Measurements from ENCODE around the gene ADRM1. TPM values are rescaled to one million over a fixed set of nuclear protein-coding genes. Genes with fewer than 3 reads are reported as not detected.

Gene ADRM1
- total RNA-seq, 1 experiment from 2014 or later = 263 TPM

GRCh38 chr20:62301773-62302340 lies 940 bp upstream of the ADRM1 start:
- DNase-seq = peak; percentile 100
- ChIA-PET CTCF (interaction anchor here (0.6 to 1.3 kb wide), 38 partner anchors 10 to 1897 kb away, joined by 3 to 82 read pairs (median 5); partner anchors contain the start of genes LAMA5, OSBPL2 and RPS21), POLR2A (interaction anchor here (0.5 to 1.0 kb wide), 14 partner anchors 17 to 560 kb away, joined by 3 to 14 read pairs (median 6); partner anchors contain the start of genes RPS21 and TCFL5)
- peak overlapping the region; percentile 97 for H3K27ac Mint-ChIP-seq (ENCODE audit: unreplicated experiment)
- peaks cover 94% of the 10 kb centered on the region for H3K36me3 Mint-ChIP-seq (ENCODE audit: insufficient read depth, unreplicated experiment)
- BruUV-seq (replicated peaks) = no TSS peak
- peaks cover 20% of the 10 kb centered on the region for H3K4me1 ChIP-seq
- no peaks in the 10 kb centered on the region for H3K9me3 Mint-ChIP-seq (ENCODE audit: unreplicated experiment)
- H3K4me3 Mint-ChIP-seq (ENCODE audit: unreplicated experiment) = peak overlapping the region; percentile 89
- peaks cover 30% of the 10 kb centered on the region for H3K4me1 Mint-ChIP-seq (ENCODE audit: low read depth, unreplicated experiment)
- H3K9me3 ChIP-seq = no peaks in the 10 kb centered on the region
- no peaks in the 10 kb centered on the region for H3K27me3 Mint-ChIP-seq (ENCODE audit: insufficient read depth, unreplicated experiment)
- H3K36me3 ChIP-seq (ENCODE audit: control insufficient read depth, insufficient read depth, low read length) = peaks cover 19% of the 10 kb centered on the region
- peak overlapping the region; percentile 95 for H3K4me3 ChIP-seq (ENCODE audit: low read depth, low read length)
- peak; percentile 99 to 100 for TF ChIP-seq CTCF (IDR thresholded peaks at IDR 0.05; ENCODE audit: insufficient read depth in 1 of 2, low read depth in 1 of 2, low read length in 1 of 2, severe bottlenecking in 1 of 2, unreplicated experiment in 1 of 2)
- intact Hi-C loops (cut with micrococcal nuclease; ENCODE audit: unreplicated experiment) = loop anchor here (1.0 to 10.0 kb wide), 10 partner anchors 19 to 1341 kb away; partner anchors contain the start of genes MRGBP and OSBPL2
- H3K27me3 ChIP-seq (replicated peaks; ENCODE audit: control insufficient read depth, insufficient read depth, low read length) = no peaks in the 10 kb centered on the region

DNA sequence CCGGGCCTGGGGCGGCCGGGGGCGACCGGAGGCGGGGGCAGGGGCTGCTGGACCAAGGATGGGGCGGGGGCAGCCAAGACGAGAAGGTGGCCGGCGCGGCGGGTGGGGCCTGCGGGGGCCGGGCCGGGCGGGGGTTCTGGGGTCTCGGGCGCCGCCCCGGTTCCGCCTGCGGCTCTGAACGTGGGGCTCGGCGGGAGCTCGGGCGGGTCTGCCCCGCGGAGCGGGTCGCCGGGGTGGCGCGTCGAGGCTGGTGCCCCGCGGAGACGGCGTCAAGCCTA lies 204 bp downstream of the ADRM1 start:
- H3K36me3 ChIP-seq (ENCODE audit: control insufficient read depth, insufficient read depth, low read length) = peaks cover 27% of the 10 kb centered on the region
- POLR2A ChIA-PET = interaction anchor here (0.6 to 1.4 kb wide), 4 partner anchors 63 to 181 kb away, joined by 3 to 5 read pairs (median 4); partner anchors contain the start of gene LSM14B
- intact Hi-C loops (cut with micrococcal nuclease; ENCODE audit: unreplicated experiment) = loop anchor here (2.0 to 10.0 kb wide), 4 partner anchors 18 to 1340 kb away; partner anchors contain the start of gene MRGBP

More for the DNA sequence above, 204 bp downstream of the ADRM1 start:
- Histone ChIP-seq H3K4me3 (ENCODE audit: low read depth, low read length) (peak overlapping the region; percentile 98), H3K27me3 (replicated peaks; ENCODE audit: control insufficient read depth, insufficient read depth, low read length) (no peaks in the 10 kb centered on the region), H3K4me1 (peaks cover 20% of the 10 kb centered on the region), H3K9me3 (no peaks in the 10 kb centered on the region)
- no peak for DNase-seq
- no peaks in the 10 kb centered on the region for H3K27me3 Mint-ChIP-seq (ENCODE audit: insufficient read depth, unreplicated experiment)
- no peaks in the 10 kb centered on the region for H3K9me3 Mint-ChIP-seq (ENCODE audit: unreplicated experiment)
- peaks cover 98% of the 10 kb centered on the region for H3K36me3 Mint-ChIP-seq (ENCODE audit: insufficient read depth, unreplicated experiment)
- CTCF ChIA-PET = interaction anchor here (1.0 to 1.6 kb wide), 5 partner anchors 41 to 102 kb away, joined by 3 to 21 read pairs (median 11); no protein-coding TSS in a partner anchor
- peak overlapping the region; percentile 89 for H3K4me3 Mint-ChIP-seq (ENCODE audit: unreplicated experiment)
- H3K27ac Mint-ChIP-seq (ENCODE audit: unreplicated experiment) = peak overlapping the region; percentile 97
- H3K4me1 Mint-ChIP-seq (ENCODE audit: low read depth, unreplicated experiment) = peaks cover 30% of the 10 kb centered on the region
- TF ChIP-seq CTCF (IDR thresholded peaks at IDR 0.05; ENCODE audit: insufficient read depth in 1 of 2, low read depth in 1 of 2, low read length in 1 of 2, severe bottlenecking in 1 of 2, unreplicated experiment in 1 of 2) = no peak
- no TSS peak for BruUV-seq (replicated peaks)
